H9 (cell line): Measurements from ENCODE around the gene PRICKLE3. TPM values are rescaled to one million over a fixed set of nuclear protein-coding genes. Genes with fewer than 3 reads are reported as not detected.

ENCODE experiments used
- DNase-seq: peaks from one replicate; pipeline ENCODE4 v3.0.0-alpha.2; 2017
- H2AFZ ChIP-seq: one replicate; pipeline ENCODE4 v1.6.1; 2013; ENCODE audit warnings: mild to moderate bottlenecking, low read length, control low read depth, moderate library complexity
- H2AK5ac ChIP-seq: 2 replicates; pipeline ENCODE4 v1.6.1; 2013; ENCODE audit warnings: low read length, control low read depth, mixed read lengths; ENCODE audit not compliant: insufficient read length
- H2BK120ac ChIP-seq: one replicate; pipeline ENCODE4 v1.6.1; 2013; ENCODE audit warnings: low read depth, mild to moderate bottlenecking, low read length, control low read depth, inconsistent platforms; ENCODE audit not compliant: poor library complexity, severe bottlenecking
- H2BK12ac ChIP-seq: 2 replicates; pipeline ENCODE4 v1.6.1; 2013; ENCODE audit warnings: low read length, control low read depth, mixed read lengths, low read depth; ENCODE audit not compliant: insufficient read length
- H2BK15ac ChIP-seq: 2 replicates; pipeline ENCODE4 v1.6.1; 2013; ENCODE audit warnings: low read depth, low read length, control low read depth
- H2BK20ac ChIP-seq: one replicate; pipeline ENCODE4 v1.6.1; 2013; ENCODE audit warnings: low read depth, mild to moderate bottlenecking, low read length, control low read depth, inconsistent platforms; ENCODE audit not compliant: poor library complexity, severe bottlenecking
- H2BK5ac ChIP-seq: 2 replicates; pipeline ENCODE4 v1.6.1; 2013; ENCODE audit warnings: low read length, control low read depth, mixed read lengths; ENCODE audit not compliant: insufficient read length
- H3K14ac ChIP-seq: 2 replicates; pipeline ENCODE4 v1.6.1; 2013; ENCODE audit warnings: low read length, control low read depth; ENCODE audit not compliant: insufficient read depth
- H3K18ac ChIP-seq: 2 replicates; pipeline ENCODE4 v1.6.1; 2013; ENCODE audit warnings: low read depth, mild to moderate bottlenecking, mixed read lengths, low read length, control low read depth; ENCODE audit not compliant: insufficient read length
- H3K23ac ChIP-seq: 2 replicates; pipeline ENCODE4 v1.6.1; 2013; ENCODE audit warnings: low read length, control low read depth, mixed read lengths, low read depth; ENCODE audit not compliant: insufficient read length
- H3K23me2 ChIP-seq: 2 replicates; pipeline ENCODE4 v1.6.1; 2013; ENCODE audit warnings: low read depth, mild to moderate bottlenecking, mixed read lengths, low read length, control low read depth; ENCODE audit not compliant: insufficient read length, poor library complexity, severe bottlenecking
- H3K27ac ChIP-seq: 2 replicates; pipeline ENCODE4 v1.5.1; 2013; ENCODE audit warnings: low read length, control low read depth, mixed read lengths, low read depth; ENCODE audit not compliant: insufficient read length
- H3K27me3 ChIP-seq: 2 replicates; pipeline ENCODE4 v1.6.1; 2013; ENCODE audit warnings: low read length, control low read depth, inconsistent platforms; ENCODE audit not compliant: insufficient read depth
- H3K4ac ChIP-seq: 2 replicates; pipeline ENCODE4 v1.6.1; 2013; ENCODE audit warnings: low read depth, mild to moderate bottlenecking, control low read depth, inconsistent platforms, low read length, moderate library complexity
- H3K4me1 ChIP-seq: 2 replicates; pipeline ENCODE4 v1.6.1; 2013; ENCODE audit warnings: low read length, control low read depth, inconsistent platforms; ENCODE audit not compliant: insufficient read depth
- H3K4me2 ChIP-seq: 2 replicates; pipeline ENCODE4 v1.6.1; 2013; ENCODE audit warnings: low read length, control low read depth, mixed read lengths; ENCODE audit not compliant: insufficient read length, insufficient read depth
- H3K56ac ChIP-seq: 2 replicates; pipeline ENCODE4 v1.6.1; 2013; ENCODE audit warnings: low read depth, mild to moderate bottlenecking, mixed read lengths, low read length, control low read depth; ENCODE audit not compliant: insufficient read length
- H3K79me1 ChIP-seq: 2 replicates; pipeline ENCODE4 v1.6.1; 2013; ENCODE audit warnings: low read depth, mild to moderate bottlenecking, moderate library complexity, low read length, control low read depth, inconsistent platforms; ENCODE audit not compliant: insufficient read depth, poor library complexity, severe bottlenecking
- H3K79me2 ChIP-seq: 2 replicates; pipeline ENCODE4 v1.6.1; 2013; ENCODE audit warnings: low read length, control low read depth, inconsistent platforms; ENCODE audit not compliant: insufficient read depth
- H3K9ac ChIP-seq: 2 replicates; pipeline ENCODE4 v1.6.1; 2013; ENCODE audit warnings: low read length, control low read depth, mixed read lengths; ENCODE audit not compliant: insufficient read length; ENCODE audit errors: extremely low read depth
- H3K9me3 ChIP-seq: one replicate; pipeline ENCODE4 v1.6.1; 2013; ENCODE audit warnings: low read depth, low read length, inconsistent platforms; ENCODE audit not compliant: control insufficient read depth
- H3T11ph ChIP-seq: one replicate; pipeline ENCODE4 v1.6.1; 2013; ENCODE audit warnings: mild to moderate bottlenecking, low read length, control low read depth, inconsistent platforms
- H4K20me1 ChIP-seq: one replicate; pipeline ENCODE4 v1.6.1; 2013; ENCODE audit not compliant: control insufficient read depth, insufficient read length, insufficient read depth
- H4K5ac ChIP-seq: 2 replicates; pipeline ENCODE4 v1.6.1; 2013; ENCODE audit warnings: low read depth, mild to moderate bottlenecking, mixed read lengths, low read length, control low read depth; ENCODE audit not compliant: insufficient read length
- H4K8ac ChIP-seq: replicated peaks from 2 replicates; pipeline ENCODE4 v1.6.1; 2013; ENCODE audit warnings: low read length, control low read depth, mixed read lengths, low read depth; ENCODE audit not compliant: insufficient read length
- H4K91ac ChIP-seq: 2 replicates; pipeline ENCODE4 v1.6.1; 2013; ENCODE audit warnings: low read depth, mild to moderate bottlenecking, moderate library complexity, mixed read lengths, low read length, control low read depth; ENCODE audit not compliant: insufficient read length
- H3K27ac Mint-ChIP-seq, 3 experiments: 2 replicates in 2 of 3; 3 replicates in 1 of 3; pipeline ENCODE4 v1.8.0; 2020 to 2021; ENCODE audit warnings: mixed read lengths in 3 of 3, mild to moderate bottlenecking in 1 of 3, moderate library complexity in 1 of 3
- H3K27me3 Mint-ChIP-seq: 2 replicates; pipeline ENCODE4 v1.8.0; 2021; ENCODE audit warnings: low read depth, mild to moderate bottlenecking, moderate library complexity, mixed read lengths
- H3K36me3 Mint-ChIP-seq, 3 experiments: 2 replicates in 2 of 3; 3 replicates in 1 of 3; pipeline ENCODE4 v1.8.0; 2020 to 2021; ENCODE audit warnings: low read depth in 3 of 3, mixed read lengths in 3 of 3; ENCODE audit not compliant: insufficient read depth in 1 of 3
- H3K4me1 Mint-ChIP-seq, 2 experiments: 2 replicates each; pipeline ENCODE4 v1.8.0; 2020; ENCODE audit warnings: mixed read lengths in 2 of 2
- H3K4me3 Mint-ChIP-seq, 2 experiments: 2 replicates in 1 of 2; 3 replicates in 1 of 2; pipeline ENCODE4 v1.8.0; 2020 to 2021; ENCODE audit warnings: mild to moderate bottlenecking in 2 of 2, mixed read lengths in 2 of 2, moderate library complexity in 1 of 2
- H3K9me3 Mint-ChIP-seq, 2 experiments: 2 replicates in 1 of 2; 3 replicates in 1 of 2; pipeline ENCODE4 v1.8.0; 2020; ENCODE audit warnings: mild to moderate bottlenecking in 2 of 2, mixed read lengths in 2 of 2, moderate library complexity in 1 of 2
- CTCF ChIP-seq: fragments of 200-600 bp; sonication (generic); conservative IDR thresholded peaks from 3 replicates; pipeline ENCODE4 v1.8.0; 2021; ENCODE audit warnings: antibody characterized with exemption, mild to moderate bottlenecking
- WGBS: extraction: QIAGEN DNeasy Blood & Tissue Kit; methylation state at CpG from one replicate; pipeline ENCODE4 v1.1.7; 2013; ENCODE audit warnings: missing lambda C conversion rate, low lambda C conversion rate, mixed read lengths; ENCODE audit not compliant: insufficient read length; ENCODE audit errors: extremely low coverage; 5-methylcytosine and 5-hydroxymethylcytosine counted together
- total RNA-seq: library from RNA; stranded (reverse); gene quantifications from 2 replicates; pipeline ENCODE4 v1.2.1, GENCODE V29; 2021

Gene PRICKLE3
- total RNA-seq, 1 experiment from 2014 or later = 9.7 TPM

GRCh38 chrX:49176421-49177326 is 9.5 kb downstream of the PRICKLE3 start:
- H3K4ac ChIP-seq = no peak overlapping the region
- no peak overlapping the region for H3K18ac ChIP-seq
- H3K4me2 ChIP-seq = no peak overlapping the region
- H2BK5ac ChIP-seq = no peak overlapping the region
- no peak overlapping the region for H3K9ac ChIP-seq
- H2BK20ac ChIP-seq = no peak overlapping the region
- no peaks in the 10 kb centered on the region for H3K79me2 ChIP-seq
- H3K14ac ChIP-seq = no peak overlapping the region
- no peak overlapping the region for H4K91ac ChIP-seq
- peaks cover 0 to 12% of the 10 kb centered on the region in 2 experiments; a peak in 2 of 4 replicates for H3K4me1 Mint-ChIP-seq
- no CpG with 5 or more reads among the region's 27 CpGs for WGBS
- no peak overlapping the region for H2BK120ac ChIP-seq
- H4K8ac ChIP-seq = no peak overlapping the region
- no peak overlapping the region for H4K5ac ChIP-seq
- no peak for TF ChIP-seq CTCF
- H2BK12ac ChIP-seq = no peak overlapping the region
- peaks cover 10% of the 10 kb centered on the region for H3K23me2 ChIP-seq
- peaks cover 22% of the 10 kb centered on the region for H3K9me3 ChIP-seq
- no peak overlapping the region for H2AK5ac ChIP-seq
- no peaks in the 10 kb centered on the region for H3K79me1 ChIP-seq
- H4K20me1 ChIP-seq = no peaks in the 10 kb centered on the region
- peaks cover 70 to 73% of the 10 kb centered on the region in 2 experiments for H3K9me3 Mint-ChIP-seq
- H3K23ac ChIP-seq = no peak overlapping the region
- H3K27ac ChIP-seq = no peak overlapping the region
- H3K27ac Mint-ChIP-seq = no peak overlapping the region
- H3K56ac ChIP-seq = no peak overlapping the region
- no peaks in the 10 kb centered on the region; the same call in 1 of the 2 replicates for H3K27me3 ChIP-seq
- no peak overlapping the region for H2BK15ac ChIP-seq
- H3K27me3 Mint-ChIP-seq = peaks cover 13% of the 10 kb centered on the region
- no peak overlapping the region for H2AFZ ChIP-seq
- no peak for DNase-seq
- no peak overlapping the region for H3T11ph ChIP-seq
- H3K4me1 ChIP-seq = no peaks in the 10 kb centered on the region
- no peak overlapping the region for H3K4me3 Mint-ChIP-seq
- H3K36me3 Mint-ChIP-seq = peaks cover 28 to 57% (median 49%) of the 10 kb centered on the region in 3 experiments
